Stimulated activated naive CD4-positive, alpha-beta T cell treated with Interleukin-2 at 50 U/mL for 16 hours (primary cell): ENCODE results near the gene GPR152.
"Not testable (repeated sequence)": the region's sequence is repeated elsewhere in the genome, so short reads cannot be mapped to it uniquely, and the experiment has no call there.

Experiments used
- DNase-seq: peaks from one replicate; lab custom pipeline; 2025; lab: John Stamatoyannopoulos, UW

GPR152 gene

GRCh38 chr11:67489203-67489884, 36.8 kb upstream of the GPR152 start:
- no peak for DNase-seq

GRCh38 chr11:67486481-67487195, 34.1 kb upstream of the GPR152 start:
- peak; percentile 45 for DNase-seq

- peak; percentile 20 for DNase-seq
Observed at GRCh38 chr11:67485873-67486361, 33.4 kb upstream of the GPR152 start.

GRCh38 chr11:67484847-67485311, 32.4 kb upstream of the GPR152 start:
- peak; percentile 61 for DNase-seq

GRCh38 chr11:67483831-67484665, 31.5 kb upstream of the GPR152 start:
- DNase-seq: peak; percentile 41

- peak; percentile 98 for DNase-seq
Observed at GRCh38 chr11:67482827-67483798, 30.6 kb upstream of the GPR152 start, which contains the start of gene AIP. Gene AIP, plus strand, starts transcription at chr11:67483026. Its CDS starts 133 bp downstream, at chr11:67483159.

GRCh38 chr11:67482275-67482826, 29.8 kb upstream of the GPR152 start:
- no peak for DNase-seq

- not testable (repeated sequence) for DNase-seq
Observed at GRCh38 chr11:67477344-67478050, 25.0 kb upstream of the GPR152 start.

- not testable (repeated sequence) for DNase-seq
Observed at GRCh38 chr11:67476692-67477091, 24.2 kb upstream of the GPR152 start.

- DNase-seq: no peak
Observed at GRCh38 chr11:67472882-67473281, 20.4 kb upstream of the GPR152 start.

- no peak for DNase-seq
Observed at GRCh38 chr11:67470337-67471002, 17.9 kb upstream of the GPR152 start.

GRCh38 chr11:67469508-67469811, 16.9 kb upstream of the GPR152 start:
- no peak for DNase-seq

- DNase-seq: peak; percentile 91
Observed at GRCh38 chr11:67468759-67469507, 16.4 kb upstream of the GPR152 start, which contains the start of gene TMEM134. Gene TMEM134, minus strand, starts transcription at chr11:67469251. Its CDS starts 59 bp downstream, at chr11:67469192.

GRCh38 chr11:67468456-67468758, 15.9 kb upstream of the GPR152 start:
- no peak for DNase-seq

GRCh38 chr11:67468056-67468455, 15.5 kb upstream of the GPR152 start:
- peak; percentile 5 for DNase-seq

- DNase-seq: no peak
Observed at GRCh38 chr11:67466962-67467771, 14.6 kb upstream of the GPR152 start.

GRCh38 chr11:67466367-67466766, 13.8 kb upstream of the GPR152 start:
- DNase-seq: no peak

- not testable (repeated sequence) for DNase-seq
Observed at GRCh38 chr11:67465530-67465929, 13.0 kb upstream of the GPR152 start.
